IMR-90 (cell line): ENCODE data around the gene ETHE1.

Experiments used
- CEBPB ChIP-seq: IDR thresholded peaks from 2 replicates; pipeline ENCODE4 v1.6.1; 2012; ENCODE audit warnings: low read depth, low read length, improper control_type of control experiment
- CTCF ChIP-seq: conservative IDR thresholded peaks from 2 replicates; pipeline ENCODE4 v1.5.1; 2012; ENCODE audit warnings: mild to moderate bottlenecking, low read depth, low read length, improper control_type of control experiment
- MAFK ChIP-seq: IDR thresholded peaks from 2 replicates; pipeline ENCODE4 v1.6.1; 2012; ENCODE audit warnings: low read depth, low read length, improper control_type of control experiment
- POLR2A ChIP-seq: IDR thresholded peaks from 2 replicates; pipeline ENCODE4 v1.6.1; 2012; ENCODE audit warnings: mild to moderate bottlenecking, low read depth, low read length
- RAD21 ChIP-seq: IDR thresholded peaks from 2 replicates; pipeline ENCODE4 v1.6.1; 2012; ENCODE audit warnings: low read length, improper control_type of control experiment
- RFX5 ChIP-seq: IDR thresholded peaks from 2 replicates; pipeline ENCODE4 v1.8.0; 2012; ENCODE audit warnings: low read depth, mild to moderate bottlenecking, low read length, moderate library complexity

- TF ChIP-seq POLR2A (no peak), CTCF (no peak), MAFK (no peak), RFX5 (no peak), RAD21 (no peak), CEBPB (no peak)
Measured at GRCh38 chr19:43569657-43570056, 42.7 kb upstream of the ETHE1 start.
